Measurements from ENCODE around the gene NUF2. TPM values are rescaled to one million over a fixed set of nuclear protein-coding genes. Genes with fewer than 3 reads are reported as not detected.

Gene NUF2
- total and polyA plus RNA-seq, 2 of the 8 experiments (the other 6 are each of a cell fraction or from before 2014, with no cell fraction given): 12.1 to 28.3 TPM

- Histone ChIP-seq H3K36me3 (ENCODE audit: control insufficient read depth in 2 of 4, insufficient read depth in 4 of 4, low read length in 3 of 4) (peaks cover 0 to 33% (median 9%) of the 10 kb centered on the region in 4 experiments; a peak in 6 of 8 replicates), H3K56ac (replicated peaks; ENCODE audit: insufficient read length, low read depth, low read length) (no peak overlapping the region), H3K9ac (replicated peaks in 1 of 4; ENCODE audit: extremely low read depth in 1 of 4, low read depth in 3 of 4, low read length in 3 of 4) (no peak overlapping the region), H2AK5ac (ENCODE audit: low read depth, low read length) (no peak overlapping the region), H2BK5ac (ENCODE audit: low read depth, low read length) (no peak overlapping the region), H3K4me2 (ENCODE audit: insufficient read depth in 1 of 2, low read depth in 2 of 2, low read length in 2 of 2) (no peak overlapping the region), H3K4me3 (ENCODE audit: extremely low read depth in 1 of 4, insufficient read depth in 2 of 4, low read depth in 3 of 4, low read length in 4 of 4) (no peak overlapping the region), H2BK120ac (replicated peaks; ENCODE audit: low read depth, low read length) (no peak overlapping the region), H2AFZ (ENCODE audit: low read length) (no peak overlapping the region), H3K14ac (ENCODE audit: insufficient read length) (no peak overlapping the region), H2BK15ac (ENCODE audit: low read length) (no peak overlapping the region), H4K8ac (ENCODE audit: extremely low read depth, insufficient read depth, low read length) (no peak overlapping the region), H3K4ac (replicated peaks; ENCODE audit: insufficient read length, low read depth, low read length) (no peak overlapping the region), H2BK12ac (ENCODE audit: low read depth, low read length) (no peak overlapping the region), H3K79me2 (ENCODE audit: control insufficient read depth in 1 of 2, insufficient read depth in 2 of 2, low read length in 2 of 2) (no peaks in the 10 kb centered on the region), H3K27ac (ENCODE audit: low read depth, low read length) (no peak overlapping the region), H4K20me1 (replicated peaks in 1 of 2; ENCODE audit: control insufficient read depth in 1 of 2, insufficient read depth in 2 of 2, low read length in 2 of 2) (no peaks in the 10 kb centered on the region), H3K9me3 (ENCODE audit: insufficient read depth in 2 of 2, low read depth in 1 of 2, low read length in 1 of 2) (no peaks in the 10 kb centered on the region), H3K27me3 (replicated peaks in 1 of 4; ENCODE audit: control insufficient read depth in 3 of 4, extremely low read depth in 1 of 4, insufficient read depth in 3 of 4, low read length in 3 of 4) (no peaks in the 10 kb centered on the region), H3K23me2 (ENCODE audit: low read depth, low read length) (no peaks in the 10 kb centered on the region), H4K91ac (replicated peaks; ENCODE audit: insufficient read length, low read length) (no peak overlapping the region), H3K79me1 (ENCODE audit: low read depth, low read length) (no peaks in the 10 kb centered on the region), H3K23ac (ENCODE audit: insufficient read length) (no peak overlapping the region), H4K5ac (ENCODE audit: insufficient read length, low read depth, low read length) (no peak overlapping the region), H3K4me1 (replicated peaks in 1 of 4; ENCODE audit: control insufficient read depth in 3 of 4, insufficient read depth in 4 of 4, low read length in 3 of 4) (no peaks in the 10 kb centered on the region), H3K18ac (ENCODE audit: extremely low read depth, low read length) (no peak overlapping the region), H2BK20ac (ENCODE audit: low read length) (no peak overlapping the region)
- POLR2A ChIA-PET (ENCODE audit: partially characterized antibody): no interaction called here
- no peak for DNase-seq (ENCODE audit: low read depth in 1 of 2, low spot score in 2 of 2)
- 97% methylated on average over 2 of the region's 2 CpGs; no CpG with 5 or more reads in 1 of the 2 experiments for WGBS, 2 experiments (ENCODE audit: extremely low coverage in 1 of 2, insufficient coverage in 1 of 2, insufficient read length in 1 of 2, insufficient replicate concordance in 2 of 2, low coverage in 1 of 2, low lambda C conversion rate in 2 of 2, missing lambda C conversion rate in 1 of 2)
- CTCF ChIA-PET (ENCODE audit: partially characterized antibody): interaction anchor here (1.0 kb wide), 1 partner anchor 1726 kb away, joined by 5 read pairs; no protein-coding TSS in a partner anchor
- no peak for FAIRE-seq
- no peak for TF ChIP-seq KDM4A (IDR thresholded peaks at IDR 0.05; ENCODE audit: low read depth, low read length, severe bottlenecking)
- TF ChIP-seq NRF1 (IDR thresholded peaks at IDR 0.05; ENCODE audit: low read depth, low read length): no peak
- no peak for TF ChIP-seq CBX8 (IDR thresholded peaks at IDR 0.05; ENCODE audit: borderline replicate concordance, low read depth, low read length)
- no peak for TF ChIP-seq ZNF274 (IDR thresholded peaks at IDR 0.05; ENCODE audit: borderline replicate concordance, extremely low read depth, low read length)
- TF ChIP-seq KDM5A (IDR thresholded peaks at IDR 0.05; ENCODE audit: low read length): no peak
- TF ChIP-seq MAFK (IDR thresholded peaks at IDR 0.05; ENCODE audit: low read depth, low read length): no peak
- TF ChIP-seq CHD1 (IDR thresholded peaks at IDR 0.05; ENCODE audit: low read depth, low read length): no peak
- TF ChIP-seq BRCA1 (IDR thresholded peaks at IDR 0.05; ENCODE audit: low read depth, low read length): no peak
- TF ChIP-seq TBP (IDR thresholded peaks at IDR 0.05; ENCODE audit: low read depth, low read length): no peak
- TF ChIP-seq EZH2 (IDR thresholded peaks at IDR 0.05; ENCODE audit: low read depth, low read length, severe bottlenecking): no peak
- TF ChIP-seq GTF2F1 (IDR thresholded peaks at IDR 0.05; ENCODE audit: borderline replicate concordance, low read depth, low read length): no peak
- no peak for TF ChIP-seq RXRA (IDR thresholded peaks at IDR 0.05; ENCODE audit: insufficient read depth, low read depth, low read length)
- TF ChIP-seq EGR1 (IDR thresholded peaks at IDR 0.05; ENCODE audit: borderline replicate concordance, low read depth, low read length): no peak
- no peak for TF ChIP-seq CEBPB (IDR thresholded peaks at IDR 0.05; ENCODE audit: low read depth, low read length)
- TF ChIP-seq POLR2AphosphoS5 (IDR thresholded peaks at IDR 0.05; ENCODE audit: low read depth, low read length): no peak
- no peak for TF ChIP-seq JUND (IDR thresholded peaks at IDR 0.05; ENCODE audit: low read length)
Observed at GRCh38 chr1:163347106-163347505, 25.4 kb downstream of the NUF2 start.

Data from H1 (cell line).